AG04449 (cell line): Measurements from ENCODE around the gene OGFR.

Experiments
- CTCF ChIA-PET: fragments of 350-600 bp; formaldehyde crosslinking; extraction: SDS; loops from one replicate; lab custom pipeline; 2021; ENCODE audit warnings: antibody characterized with exemption; lab: Yijun Ruan, JAX
- POLR2A ChIA-PET: fragments of 400-600, 350-600 bp; formaldehyde crosslinking; extraction: SDS; loops from one replicate; lab custom pipeline; 2020; ENCODE audit warnings: antibody characterized with exemption, inconsistent platforms; lab: Yijun Ruan, JAX
- DNase-seq: peaks from one replicate; pipeline ENCODE4 v3.0.0-alpha.2; 2010; ENCODE audit warnings: low read depth, low spot score
- H3K4me3 ChIP-seq: 2 replicates; pipeline ENCODE4 v1.5.1; 2011; ENCODE audit warnings: low read depth, mild to moderate bottlenecking, control low read depth, low read length
- CTCF ChIP-seq: IDR thresholded peaks from one replicate; pipeline ENCODE4 v1.5.1; 2011; ENCODE audit warnings: mild to moderate bottlenecking, moderate library complexity, low read length, control low read depth, inconsistent platforms; ENCODE audit not compliant: insufficient read depth; ENCODE audit errors: missing control alignments

Gene OGFR

GRCh38 chr20:62764156-62764935, 40.3 kb upstream of the OGFR start:
- ChIA-PET CTCF (interaction anchor here (1.5 kb wide), 1 partner anchor 11 kb away, joined by 3 read pairs; no protein-coding TSS in a partner anchor), POLR2A (no interaction called here)
- DNase-seq, result no peak
- no peak for TF ChIP-seq CTCF
- no peak overlapping the region for H3K4me3 ChIP-seq

- ChIA-PET POLR2A (no interaction called here), CTCF (interaction anchor here (1.5 to 2.5 kb wide), 2 partner anchors 10 to 26 kb away, joined by 3 to 8 read pairs; no protein-coding TSS in a partner anchor)
- H3K4me3 ChIP-seq, result no peak overlapping the region
- TF ChIP-seq CTCF, result no peak
- DNase-seq, result no peak
Measured at GRCh38 chr20:62765021-62765420, 39.6 kb upstream of the OGFR start.

- CTCF ChIA-PET, result interaction anchor here (1.5 to 2.5 kb wide), 2 partner anchors 9 to 26 kb away, joined by 3 to 8 read pairs; no protein-coding TSS in a partner anchor
- no peak for DNase-seq
- POLR2A ChIA-PET, result no interaction called here
- H3K4me3 ChIP-seq, result no peak overlapping the region
- TF ChIP-seq CTCF, result no peak
Measured at GRCh38 chr20:62765432-62766070, 39.1 kb upstream of the OGFR start.

DNA sequence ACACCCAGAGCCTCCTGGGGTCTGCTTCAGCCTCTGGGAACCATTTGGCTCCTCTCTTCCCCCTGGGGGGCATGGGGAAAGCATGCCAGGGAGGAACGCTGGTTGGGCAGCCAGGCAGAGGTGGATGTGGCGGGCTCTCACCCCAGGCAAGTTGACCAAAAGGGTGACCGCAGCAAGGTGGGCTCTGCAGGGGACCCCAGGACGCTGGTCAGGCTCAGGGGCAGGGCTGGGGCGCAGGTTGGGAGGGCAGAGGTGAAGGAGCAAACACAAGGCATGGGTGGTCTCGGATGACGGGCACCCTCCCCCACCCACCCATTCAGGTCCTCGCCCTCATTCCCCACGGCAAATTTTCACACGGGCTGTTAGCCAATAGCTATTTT, 38.6 kb upstream of the OGFR start:
- no peak for DNase-seq
- POLR2A ChIA-PET, result no interaction called here
- no peak overlapping the region for H3K4me3 ChIP-seq
- CTCF ChIA-PET, result interaction anchor here (1.5 to 2.5 kb wide), 2 partner anchors 9 to 25 kb away, joined by 3 to 8 read pairs; no protein-coding TSS in a partner anchor
- TF ChIP-seq CTCF, result no peak

DNA sequence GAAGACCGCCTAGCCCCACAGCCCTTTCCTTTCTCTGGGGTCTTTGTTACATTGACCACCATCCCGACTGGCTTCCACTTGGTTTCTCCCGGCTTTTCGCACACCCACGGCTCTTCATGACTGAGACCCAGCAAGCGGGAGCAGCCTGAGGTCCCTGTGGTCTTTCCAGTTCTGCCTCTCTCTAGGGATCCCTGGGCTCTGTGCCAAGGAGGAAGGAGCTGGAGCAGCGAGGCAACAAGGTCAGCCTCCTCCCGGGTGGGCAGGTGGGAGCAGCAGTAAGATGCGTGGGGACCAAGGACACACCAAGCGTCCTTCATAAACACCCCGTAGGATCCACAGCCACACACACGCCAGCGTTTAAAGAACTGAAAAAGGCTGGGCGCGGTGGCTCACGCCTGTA, 37.9 kb upstream of the OGFR start:
- CTCF ChIA-PET, result interaction anchor here (2.5 kb wide), 1 partner anchor 25 kb away, joined by 8 read pairs; no protein-coding TSS in a partner anchor
- no peak for TF ChIP-seq CTCF
- POLR2A ChIA-PET, result no interaction called here
- no peak overlapping the region for H3K4me3 ChIP-seq
- no peak for DNase-seq

DNA sequence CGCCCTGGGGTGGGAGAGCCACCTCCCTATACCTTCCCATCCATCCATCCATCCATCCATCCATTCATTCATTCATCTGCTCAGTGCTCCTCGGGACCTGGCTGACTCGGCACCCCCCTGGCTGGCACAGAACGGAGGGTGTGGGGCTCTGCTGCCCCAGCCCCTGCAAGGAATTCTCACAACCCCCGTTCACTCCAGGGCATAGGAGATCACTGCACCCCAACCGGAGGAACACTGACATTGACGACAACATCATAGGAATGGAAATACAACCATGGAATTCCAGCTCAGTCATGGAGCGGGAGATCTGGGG, 36.4 kb upstream of the OGFR start:
- ChIA-PET CTCF (interaction anchor here (1.7 kb wide), 1 partner anchor 22 kb away, joined by 6 read pairs; no protein-coding TSS in a partner anchor), POLR2A (no interaction called here)
- no peak for DNase-seq
- TF ChIP-seq CTCF, result no peak
- no peak overlapping the region for H3K4me3 ChIP-seq
